ENCODE measurements around the gene FAM110C. TPM values are rescaled to one million over a fixed set of nuclear protein-coding genes. Genes with fewer than 3 reads are reported as not detected.

FAM110C gene
- total and polyA plus RNA-seq, 9 of the 15 experiments (the other 6 are each of a cell fraction or from before 2014, with no cell fraction given): not detected

GRCh38 chr2:69366-70344 is 23.4 kb upstream of the FAM110C start (continued):
- TF ChIP-seq ETV6 (IDR thresholded peaks at IDR 0.05; ENCODE audit: borderline replicate concordance in 1 of 2, low read depth in 2 of 2, low read length in 1 of 2): no peak
- TF ChIP-seq ETV6 (CRISPR knock-in tag; IDR thresholded peaks at IDR 0.05; ENCODE audit: borderline replicate concordance): no peak
- no peak for TF ChIP-seq NCOA4 (IDR thresholded peaks at IDR 0.05; ENCODE audit: partially characterized antibody)
- TF ChIP-seq NR4A1 (CRISPR knock-in tag; IDR thresholded peaks at IDR 0.05): no peak
- TF ChIP-seq NR4A1 (tag; IDR thresholded peaks at IDR 0.05): 0 out of 2 replicates have a peak, but pooled peaks have one; percentile 33
- no peak for TF ChIP-seq SMAD1 (IDR thresholded peaks at IDR 0.05; ENCODE audit: low read depth, low read length, partially characterized antibody)
- peak; percentile 77 for TF ChIP-seq ZNF316 (IDR thresholded peaks at IDR 0.05)
- no peak for TF ChIP-seq ZNF263 (CRISPR knock-in tag; IDR thresholded peaks at IDR 0.05; ENCODE audit: borderline replicate concordance)
- no peak for TF ChIP-seq CTBP1 (IDR thresholded peaks at IDR 0.05; ENCODE audit: borderline replicate concordance)
- no peak for TF ChIP-seq TFAM (CRISPR knock-in tag; conservative IDR thresholded peaks at IDR 0.05)
- no peak for TF ChIP-seq USF1 (CRISPR knock-in tag; IDR thresholded peaks at IDR 0.05)
- no peak for TF ChIP-seq ZNF589 (CRISPR knock-in tag; IDR thresholded peaks at IDR 0.05; ENCODE audit: low read depth)
- TF ChIP-seq ZNF140 (CRISPR knock-in tag; IDR thresholded peaks at IDR 0.05): no peak
- TF ChIP-seq ZNF507 (tag; conservative IDR thresholded peaks at IDR 0.05): no peak
- TF ChIP-seq ZNF133 (CRISPR knock-in tag; IDR thresholded peaks at IDR 0.05): no peak
- peak; percentile 61 for TF ChIP-seq GABPA (tag; conservative IDR thresholded peaks at IDR 0.05; ENCODE audit: low read depth)
- TF ChIP-seq RERE (CRISPR knock-in tag; IDR thresholded peaks at IDR 0.05; ENCODE audit: borderline replicate concordance): no peak
- no peak for TF ChIP-seq PHB2 (IDR thresholded peaks at IDR 0.05; ENCODE audit: low read depth)

Measured in K562 (cell line).